Common myeloid progenitor, CD34-positive (primary cell): Measurements from ENCODE around the gene PPFIA3.

Experiments
- CTCF ChIA-PET: fragments of 350-600 bp; sonication (Branson Sonifier 250); formaldehyde crosslinking; loops from one replicate; lab custom pipeline; 2021; ENCODE audit warnings: antibody characterized with exemption; lab: Charles Lee
- POLR2A ChIA-PET: fragments of 350-600 bp; sonication (Branson Sonifier 250); formaldehyde crosslinking; loops from one replicate; lab custom pipeline; 2021; ENCODE audit warnings: antibody characterized with exemption; lab: Charles Lee
- DNase-seq, 3 donors: peaks; one replicate each; pipeline versions ENCODE4 v3.0.0 to v3.0.0-alpha.2; 2013
- H3K27ac ChIP-seq, 2 experiments: 1 replicate in 1 of 2; 2 replicates in 1 of 2; pipeline ENCODE4 v1.7.0; 2013; ENCODE audit warnings: inconsistent platforms in 2 of 2, low read length in 2 of 2, mild to moderate bottlenecking in 2 of 2, low read depth in 1 of 2, moderate library complexity in 1 of 2; ENCODE audit not compliant: severe bottlenecking in 2 of 2, insufficient read depth in 1 of 2, poor library complexity in 1 of 2
- H3K27me3 ChIP-seq, 5 experiments: replicated peaks in 2 of 5; 1 replicate in 3 of 5; 2 replicates in 2 of 5; pipeline versions ENCODE4 v1.6.1 to v1.7.0; 2013; ENCODE audit warnings: low read length in 4 of 5, mild to moderate bottlenecking in 2 of 5, moderate library complexity in 2 of 5, inconsistent platforms in 1 of 5; ENCODE audit not compliant: insufficient read depth in 5 of 5, control insufficient read depth in 4 of 5
- H3K36me3 ChIP-seq, 4 experiments: 1 replicate in 2 of 4; 2 replicates in 2 of 4; pipeline versions ENCODE4 v1.6.1 to v1.7.0; 2013; ENCODE audit warnings: low read length in 3 of 4, control low read depth in 1 of 4, mild to moderate bottlenecking in 1 of 4; ENCODE audit not compliant: control insufficient read depth in 4 of 4, insufficient read depth in 4 of 4
- H3K4me1 ChIP-seq, 4 experiments: 1 replicate in 3 of 4; 2 replicates in 1 of 4; pipeline versions ENCODE4 v1.6.1 to v1.7.1; 2013; ENCODE audit warnings: low read length in 3 of 4, mild to moderate bottlenecking in 3 of 4, control low read depth in 1 of 4, inconsistent platforms in 1 of 4, moderate library complexity in 1 of 4; ENCODE audit not compliant: control insufficient read depth in 4 of 4, insufficient read depth in 4 of 4; ENCODE audit errors: control extremely low read depth in 1 of 4
- H3K4me3 ChIP-seq, 7 experiments: 1 replicate in 4 of 7; 2 replicates in 3 of 7; pipeline versions ENCODE4 v1.5.1 to v1.7.0; 2013; ENCODE audit warnings: mild to moderate bottlenecking in 7 of 7, low read length in 6 of 7, moderate library complexity in 6 of 7, inconsistent platforms in 2 of 7, low read depth in 2 of 7, control low read depth in 1 of 7; ENCODE audit not compliant: insufficient read depth in 4 of 7, control insufficient read depth in 1 of 7; ENCODE audit errors: extremely low read depth in 1 of 7
- H3K9me3 ChIP-seq, 5 experiments: 1 replicate in 4 of 5; 2 replicates in 1 of 5; pipeline versions ENCODE4 v1.6.1 to v1.7.1; 2013; ENCODE audit warnings: low read length in 4 of 5, mild to moderate bottlenecking in 2 of 5, inconsistent platforms in 1 of 5, low read depth in 1 of 5, moderate library complexity in 1 of 5; ENCODE audit not compliant: control insufficient read depth in 4 of 5, insufficient read depth in 2 of 5; ENCODE audit errors: control extremely low read depth in 1 of 5
- WGBS: methylation state at CpG from one replicate; pipeline ENCODE4 v1.1.5; 2013; ENCODE audit not compliant: insufficient coverage; 5-methylcytosine and 5-hydroxymethylcytosine counted together

Gene PPFIA3

GRCh38 chr19:49110567-49110966 lies 8.8 kb upstream of the PPFIA3 start:
- CTCF ChIA-PET, result interaction anchor here (1.6 to 1.7 kb wide), 2 partner anchors 13 to 36 kb away, joined by 5 to 8 read pairs; no protein-coding TSS in a partner anchor
- H3K9me3 ChIP-seq, result no peaks in the 10 kb centered on the region
- H3K4me3 ChIP-seq, result no peak overlapping the region
- WGBS, result 100% methylated on average over 1 of the region's 3 CpGs
- no peaks in the 10 kb centered on the region for H3K27me3 ChIP-seq
- H3K27ac ChIP-seq, result no peak overlapping the region
- H3K36me3 ChIP-seq, result peaks cover 4 to 44% (median 33%) of the 10 kb centered on the region in 4 experiments
- POLR2A ChIA-PET, result no interaction called here
- H3K4me1 ChIP-seq, result peaks cover 0 to 16% (median 14%) of the 10 kb centered on the region in 4 experiments
- no peak for DNase-seq

DNA sequence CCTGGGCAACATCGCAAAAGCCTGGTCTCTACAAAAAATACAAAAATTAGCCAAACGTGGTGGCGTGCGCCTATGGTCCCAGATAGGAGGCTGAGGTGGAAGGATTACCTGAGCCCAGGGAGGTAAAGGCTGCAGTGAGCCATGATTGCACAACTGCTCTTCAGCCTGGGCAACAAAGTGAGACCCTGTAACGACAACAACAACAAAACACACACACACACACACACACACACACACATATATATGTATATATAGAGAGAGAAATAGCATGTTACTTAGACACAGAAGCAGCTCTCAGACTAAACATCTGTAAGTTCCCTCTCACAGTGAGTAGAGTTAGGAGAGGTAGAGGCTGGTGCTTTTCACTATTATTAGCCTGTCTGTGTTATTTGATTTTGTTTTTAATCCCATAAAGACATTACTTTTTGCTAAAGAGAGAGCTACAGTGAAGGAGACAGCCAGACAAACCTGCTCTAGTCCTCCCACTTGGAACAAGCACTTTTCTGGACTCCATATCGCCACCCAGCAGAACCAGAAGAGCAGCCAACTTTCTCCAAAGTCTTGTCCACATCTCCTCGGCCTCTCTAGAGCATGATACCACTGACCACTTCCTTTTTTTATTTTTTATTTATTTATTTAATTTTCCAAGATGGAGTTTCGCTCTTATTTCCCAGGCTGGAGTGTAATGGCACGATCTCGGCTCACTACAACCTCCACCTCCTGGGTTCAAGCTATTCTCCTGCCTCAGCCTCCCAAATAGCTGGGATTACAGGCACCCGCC lies 7.9 kb upstream of the PPFIA3 start:
- no peaks in the 10 kb centered on the region for H3K9me3 ChIP-seq
- peaks cover 4 to 35% (median 25%) of the 10 kb centered on the region in 4 experiments for H3K36me3 ChIP-seq
- no peak overlapping the region for H3K4me3 ChIP-seq
- ChIA-PET CTCF (interaction anchor here (0.9 to 1.7 kb wide), 3 partner anchors 14 to 39 kb away, joined by 5 to 8 read pairs (median 5); no protein-coding TSS in a partner anchor), POLR2A (no interaction called here)
- H3K27ac ChIP-seq, result no peak overlapping the region
- H3K27me3 ChIP-seq, result no peaks in the 10 kb centered on the region
- peaks cover 0 to 17% (median 15%) of the 10 kb centered on the region in 4 experiments for H3K4me1 ChIP-seq
- DNase-seq, result no peak
- WGBS, result 94% methylated on average over 5 of the region's 11 CpGs

DNA sequence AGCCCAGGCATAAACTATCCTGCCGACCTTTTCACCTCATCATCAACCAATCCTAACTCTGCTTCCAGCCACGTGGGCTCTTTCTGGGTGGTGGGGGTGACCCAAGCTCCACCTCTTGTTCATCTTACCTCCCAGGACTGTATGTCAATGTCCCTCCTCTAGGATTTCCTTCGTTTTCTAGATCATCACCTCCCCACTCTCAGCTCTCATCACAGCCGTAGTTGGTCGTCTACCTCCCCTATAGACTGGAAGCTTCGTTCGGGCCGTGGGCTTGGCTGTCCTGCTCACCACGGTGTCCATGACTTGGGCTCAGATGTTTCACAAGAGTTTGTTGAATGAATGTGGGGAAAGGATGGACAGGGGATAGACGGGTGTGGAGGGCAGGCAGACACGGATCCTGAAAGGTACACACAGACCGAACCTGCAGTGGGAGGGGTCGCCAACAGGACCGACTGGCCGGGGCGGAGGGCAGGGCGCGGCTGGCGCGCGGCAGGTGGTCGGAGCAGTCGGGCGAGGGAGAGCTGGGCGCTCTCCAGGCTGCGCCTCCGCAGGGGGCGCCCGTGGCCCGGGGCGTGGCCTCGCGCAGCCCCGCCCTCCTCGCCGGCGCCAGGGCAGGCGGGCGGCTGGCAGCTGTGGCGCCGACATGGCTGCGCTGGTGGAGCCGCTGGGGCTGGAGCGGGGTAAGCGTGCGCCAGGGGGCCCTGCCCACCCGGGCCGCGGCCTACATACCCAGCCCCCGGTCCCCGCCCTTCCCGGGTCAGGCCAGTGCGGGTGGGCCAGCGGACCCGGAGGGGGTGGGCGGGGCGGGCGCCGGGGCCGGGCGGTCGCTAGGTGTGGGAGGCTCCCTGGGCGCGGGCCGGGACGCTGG lies 5.3 kb upstream of the PPFIA3 start, which contains the start of gene LIN7B:
Gene LIN7B (plus strand): TSS at position 609 of the 868 bp plus-strand sequence. CDS start 35 bp downstream, at position 644.
- Histone ChIP-seq H3K9me3 (no peaks in the 10 kb centered on the region), H3K4me1 (peaks cover 2 to 41% (median 28%) of the 10 kb centered on the region in 4 experiments), H3K36me3 (peaks cover 2 to 9% (median 8%) of the 10 kb centered on the region in 4 experiments), H3K27me3 (no peaks in the 10 kb centered on the region), H3K4me3 (peak within 1 kb of the TSS; percentile 58 to 86 (median 72)), H3K27ac (no peak within 1 kb of the TSS)
- ChIA-PET POLR2A (interaction anchor here (0.6 to 1.9 kb wide), 4 partner anchors 11 to 36 kb away, joined by 3 to 13 read pairs (median 4); no protein-coding TSS in a partner anchor), CTCF (interaction anchor here (0.7 to 2.7 kb wide), 17 partner anchors 9 to 94 kb away, joined by 3 to 21 read pairs (median 5); partner anchors contain the start of gene HRC)
- WGBS, result under 1% methylated on average over 51 of the region's 66 CpGs
- DNase-seq, result peak; percentile 67 to 84 (median 78)

DNA sequence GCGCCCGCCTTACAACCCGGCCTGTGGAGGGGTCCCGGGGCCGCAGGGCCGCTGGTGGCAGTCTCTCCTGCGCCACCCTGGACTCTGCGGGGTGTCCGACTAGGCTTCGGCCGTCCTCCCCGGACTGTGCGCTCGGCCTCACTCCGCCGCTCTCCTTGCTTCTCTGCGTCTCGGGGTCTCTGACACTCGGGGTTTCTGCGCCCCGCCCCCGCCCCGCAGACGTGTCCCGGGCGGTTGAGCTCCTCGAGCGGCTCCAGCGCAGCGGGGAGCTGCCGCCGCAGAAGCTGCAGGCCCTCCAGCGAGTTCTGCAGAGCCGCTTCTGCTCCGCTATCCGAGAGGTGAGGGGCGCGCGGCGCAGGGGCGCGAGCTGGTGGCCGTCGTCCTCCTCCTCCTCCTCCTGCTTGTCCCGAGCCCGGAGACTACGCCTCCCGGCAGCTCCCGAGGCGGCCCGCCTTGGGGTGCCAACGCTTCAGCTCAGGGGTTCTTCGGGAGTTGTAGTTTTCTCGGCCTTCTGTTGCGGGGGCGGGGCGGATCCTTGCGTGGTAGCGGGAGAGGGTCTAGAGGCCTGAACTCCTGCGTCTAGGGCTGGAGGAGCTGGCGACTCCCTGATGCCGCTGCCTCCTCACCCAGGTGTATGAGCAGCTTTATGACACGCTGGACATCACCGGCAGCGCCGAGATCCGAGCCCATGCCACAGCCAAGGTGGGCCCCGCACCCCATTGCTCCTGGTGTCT lies 4.5 kb upstream of the PPFIA3 start:
- H3K9me3 ChIP-seq, result no peaks in the 10 kb centered on the region
- peaks cover 2 to 46% (median 33%) of the 10 kb centered on the region in 4 experiments for H3K4me1 ChIP-seq
- ChIA-PET CTCF (interaction anchor here (0.6 to 2.7 kb wide), 14 partner anchors 9 to 364 kb away, joined by 3 to 21 read pairs (median 6); no protein-coding TSS in a partner anchor), POLR2A (interaction anchor here (0.6 to 1.9 kb wide), 4 partner anchors 10 to 35 kb away, joined by 3 to 13 read pairs (median 4); no protein-coding TSS in a partner anchor)
- DNase-seq, result peak; percentile 59 to 74 (median 61)
- peak overlapping the region; percentile 58 to 86 (median 72) for H3K4me3 ChIP-seq
- no peak overlapping the region for H3K27ac ChIP-seq
- 11% methylated on average over 59 of the region's 68 CpGs for WGBS
- H3K36me3 ChIP-seq, result peaks cover 0 to 2% (median under 1%) of the 10 kb centered on the region in 4 experiments
- H3K27me3 ChIP-seq, result peaks cover 0 to 3% (median under 1%) of the 10 kb centered on the region in 5 experiments

GRCh38 chr19:49116544-49116943 lies 2.8 kb upstream of the PPFIA3 start:
- ChIA-PET CTCF (interaction anchor here (1.3 to 2.3 kb wide), 3 partner anchors 10 to 19 kb away, joined by 5 to 10 read pairs (median 6); no protein-coding TSS in a partner anchor), POLR2A (no interaction called here)
- H3K27ac ChIP-seq, result no peak overlapping the region
- DNase-seq, result peak in 2 of 3 donors; percentile 63
- no peaks in the 10 kb centered on the region for H3K9me3 ChIP-seq
- peaks cover 0 to 19% (median 11%) of the 10 kb centered on the region in 5 experiments for H3K27me3 ChIP-seq
- H3K4me1 ChIP-seq, result peaks cover 2 to 49% (median 40%) of the 10 kb centered on the region in 4 experiments
- H3K36me3 ChIP-seq, result no peaks in the 10 kb centered on the region
- H3K4me3 ChIP-seq, result no peak overlapping the region
- no CpG with 5 or more reads among the region's 1 CpG for WGBS
